HG03039 (cell line): ENCODE data around the gene NFATC1.

Source experiments
- ATAC-seq: cut with Tn5 transposase; IDR thresholded peaks from one replicate; pipeline ENCODE4 v1.9.1; 2021; ENCODE audit warnings: mild to moderate bottlenecking, moderate library complexity; ENCODE audit not compliant: unreplicated experiment

Gene NFATC1

GRCh38 chr18:79517341-79517740 is 121.6 kb downstream of the NFATC1 start:
- ATAC-seq = no peak

- ATAC-seq = no peak
Measured at GRCh38 chr18:79518028-79518682, 122.4 kb downstream of the NFATC1 start.

GRCh38 chr18:79518683-79519128 is 123.0 kb downstream of the NFATC1 start:
- ATAC-seq = no peak

GRCh38 chr18:79519751-79520477 is 124.2 kb downstream of the NFATC1 start:
- ATAC-seq = no peak

GRCh38 chr18:79520478-79521390 is 125.0 kb downstream of the NFATC1 start:
- ATAC-seq = no peak

- no peak for ATAC-seq
Measured at GRCh38 chr18:79521416-79522205, 125.9 kb downstream of the NFATC1 start.

GRCh38 chr18:79522451-79523205 is 126.9 kb downstream of the NFATC1 start:
- ATAC-seq = no peak

- ATAC-seq = peak; percentile 42
Measured at GRCh38 chr18:79523206-79523735, 127.5 kb downstream of the NFATC1 start.

GRCh38 chr18:79523736-79524180 is 128.0 kb downstream of the NFATC1 start:
- peak; percentile 53 for ATAC-seq

- peak; percentile 26 for ATAC-seq
Measured at GRCh38 chr18:79524181-79525078, 128.7 kb downstream of the NFATC1 start.

GRCh38 chr18:79525556-79526467 is 130.1 kb downstream of the NFATC1 start:
- no peak for ATAC-seq

- no peak for ATAC-seq
Measured at GRCh38 chr18:79526468-79527460, 131.0 kb downstream of the NFATC1 start.

GRCh38 chr18:79527656-79528315 is 132.1 kb downstream of the NFATC1 start:
- ATAC-seq = no peak

GRCh38 chr18:79528316-79528695 is 132.6 kb downstream of the NFATC1 start:
- no peak for ATAC-seq

GRCh38 chr18:79528846-79529245 is 133.1 kb downstream of the NFATC1 start:
- ATAC-seq = no peak

GRCh38 chr18:79529296-79529695 is 133.6 kb downstream of the NFATC1 start:
- ATAC-seq = no peak
